ENCODE results near the gene PMPCB.

DNA sequence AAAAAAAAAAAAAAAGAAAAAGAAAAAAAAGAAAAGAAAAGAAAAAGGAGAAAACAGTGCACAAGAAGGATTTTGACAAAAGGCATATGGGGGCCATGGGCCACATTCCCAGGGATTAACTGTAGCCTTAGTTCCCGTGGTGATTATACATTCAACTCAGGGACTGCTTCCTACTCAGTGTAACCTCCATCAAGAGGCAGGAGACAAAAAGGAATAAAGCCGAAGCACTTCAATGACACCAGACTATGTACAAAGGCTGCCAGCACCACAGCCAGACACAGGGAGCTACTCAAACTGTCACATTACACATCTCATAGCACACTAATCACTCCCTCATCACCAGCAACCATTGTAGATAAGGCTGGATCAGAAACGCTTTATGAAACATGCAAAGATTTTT, 5.1 kb upstream of the PMPCB start:
- TF ChIP-seq, protein P1, sequence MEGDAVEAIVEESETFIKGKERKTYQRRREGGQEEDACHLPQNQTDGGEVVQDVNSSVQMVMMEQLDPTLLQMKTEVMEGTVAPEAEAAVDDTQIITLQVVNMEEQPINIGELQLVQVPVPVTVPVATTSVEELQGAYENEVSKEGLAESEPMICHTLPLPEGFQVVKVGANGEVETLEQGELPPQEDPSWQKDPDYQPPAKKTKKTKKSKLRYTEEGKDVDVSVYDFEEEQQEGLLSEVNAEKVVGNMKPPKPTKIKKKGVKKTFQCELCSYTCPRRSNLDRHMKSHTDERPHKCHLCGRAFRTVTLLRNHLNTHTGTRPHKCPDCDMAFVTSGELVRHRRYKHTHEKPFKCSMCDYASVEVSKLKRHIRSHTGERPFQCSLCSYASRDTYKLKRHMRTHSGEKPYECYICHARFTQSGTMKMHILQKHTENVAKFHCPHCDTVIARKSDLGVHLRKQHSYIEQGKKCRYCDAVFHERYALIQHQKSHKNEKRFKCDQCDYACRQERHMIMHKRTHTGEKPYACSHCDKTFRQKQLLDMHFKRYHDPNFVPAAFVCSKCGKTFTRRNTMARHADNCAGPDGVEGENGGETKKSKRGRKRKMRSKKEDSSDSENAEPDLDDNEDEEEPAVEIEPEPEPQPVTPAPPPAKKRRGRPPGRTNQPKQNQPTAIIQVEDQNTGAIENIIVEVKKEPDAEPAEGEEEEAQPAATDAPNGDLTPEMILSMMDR (conservative IDR thresholded peaks at IDR 0.05; ENCODE audit: low read length), result no peak
- TF ChIP-seq EZH2phosphoT487 (IDR thresholded peaks at IDR 0.05; ENCODE audit: borderline replicate concordance), result no peak
